Tibial nerve (tissue), 4 donors: ENCODE measurements around the gene OR51B2. TPM values are rescaled to one million over a fixed set of nuclear protein-coding genes. Genes with fewer than 3 reads are reported as not detected.
A peak's percentile ranks its signal among the peaks of the same experiment; 100 is the strongest.
"Not testable (repeated sequence)": the region's sequence is repeated elsewhere in the genome, so short reads cannot be mapped to it uniquely, and the experiment has no call there.

ENCODE experiments used
- DNase-seq, 2 donors: peaks; one replicate each; pipeline ENCODE4 v3.0.0-alpha.2; 2019; ENCODE audit warnings: low spot score in 2 of 2
- H3K27ac ChIP-seq, 4 donors: fragments of 200-600 bp; sonication (generic) in 3 of 4; one replicate each; pipeline ENCODE4 v1.5.1; 2017 to 2019; ENCODE audit warnings: mild to moderate bottlenecking in 1 of 4
- H3K27me3 ChIP-seq, 2 donors: fragments of 200-600 bp; sonication (generic) in 1 of 2; one replicate each; pipeline versions ENCODE4 v1.5.1 to v1.6.0; 2017 to 2019
- H3K36me3 ChIP-seq, 3 donors: fragments of 200-600 bp; sonication (generic); one replicate each; pipeline ENCODE4 v1.5.1; 2018 to 2019
- H3K4me1 ChIP-seq, 4 donors: fragments of 200-600 bp; sonication (generic) in 3 of 4; one replicate each; pipeline ENCODE4 v1.5.1; 2017 to 2019
- H3K4me3 ChIP-seq, 4 donors: fragments of 200-600 bp; sonication (generic) in 3 of 4; one replicate each; pipeline ENCODE4 v1.5.1; 2017 to 2019; ENCODE audit warnings: mild to moderate bottlenecking in 1 of 4, moderate library complexity in 1 of 4
- H3K9me3 ChIP-seq, 4 donors: fragments of 200-600 bp; sonication (generic) in 3 of 4; one replicate each; pipeline ENCODE4 v1.5.1; 2017 to 2019
- CTCF ChIP-seq, 5 experiments: fragments of 200-600 bp in 3 of 5; fragments of 450-650 bp in 2 of 5; sonication (generic) in 3 of 5; IDR thresholded peaks; one replicate each; pipeline ENCODE4 v1.5.1; 2016 to 2019; ENCODE audit warnings: antibody characterized with exemption in 5 of 5, mild to moderate bottlenecking in 3 of 5, moderate library complexity in 2 of 5
- EP300 ChIP-seq, 2 donors: sonication (generic); formaldehyde crosslinking; IDR thresholded peaks; one replicate each; pipeline ENCODE4 v1.6.1; 2017; ENCODE audit warnings: antibody characterized with exemption in 2 of 2, mild to moderate bottlenecking in 1 of 2
- POLR2A ChIP-seq, 2 donors: fragments of 450-650 bp; IDR thresholded peaks; one replicate each; pipeline ENCODE4 v1.6.1; 2017; ENCODE audit warnings: antibody characterized with exemption in 2 of 2, mild to moderate bottlenecking in 2 of 2, moderate library complexity in 2 of 2
- WGBS, 2 donors: methylation state at CpG; one replicate each; pipeline ENCODE4 v1.1.5; 2018; 5-methylcytosine and 5-hydroxymethylcytosine counted together
- total RNA-seq, 4 donors: library from RNA; depleted of rRNA; stranded (reverse); fragments of >200 nt; gene quantifications; one replicate each; pipeline ENCODE4 v1.1.0, GENCODE V29; 2016

The OR51B2 gene
- total RNA-seq, 4 donors from 2014 or later, result 0.63 TPM; not detected in 3

GRCh38 chr11:5298451-5298850 is 25.6 kb downstream of the OR51B2 start:
- no peak for DNase-seq
- H3K4me1 ChIP-seq, result no peaks in the 10 kb centered on the region
- H3K4me3 ChIP-seq, result no peak overlapping the region
- H3K9me3 ChIP-seq, result no peaks in the 10 kb centered on the region
- no peaks in the 10 kb centered on the region for H3K27me3 ChIP-seq
- no peaks in the 10 kb centered on the region for H3K36me3 ChIP-seq
- WGBS, 2 donors, result 45 to 100% methylated on average over 1 of the region's 1 CpG
- TF ChIP-seq EP300 (IDR thresholded peaks at IDR 0.05) (no peak), CTCF (IDR thresholded peaks at IDR 0.05) (no peak)
- no peak overlapping the region for H3K27ac ChIP-seq

- Histone ChIP-seq H3K4me3 (no peak overlapping the region), H3K9me3 (no peaks in the 10 kb centered on the region), H3K36me3 (no peaks in the 10 kb centered on the region), H3K27ac (no peak overlapping the region), H3K27me3 (no peaks in the 10 kb centered on the region), H3K4me1 (no peaks in the 10 kb centered on the region)
- WGBS, 2 donors, result 55 to 66% methylated on average over 4 of the region's 4 CpGs
- DNase-seq, result no peak
- TF ChIP-seq POLR2A (IDR thresholded peaks at IDR 0.05) (no peak), CTCF (IDR thresholded peaks at IDR 0.05) (no peak), EP300 (IDR thresholded peaks at IDR 0.05) (no peak)
These were observed 26.3 kb downstream of the OR51B2 start for GRCh38 chr11:5297721-5298323.

- not testable (repeated sequence) for H3K36me3 ChIP-seq, H3K4me1 ChIP-seq, DNase-seq, H3K27ac ChIP-seq, H3K4me3 ChIP-seq, H3K27me3 ChIP-seq, H3K9me3 ChIP-seq
- WGBS, 2 donors, result 94 to 95% methylated on average over 18 to 36 of the region's 41 CpGs
These were observed 29.6 kb downstream of the OR51B2 start for GRCh38 chr11:5294342-5294995.

- DNase-seq, result no peak
- WGBS, 2 donors, result 95% methylated on average over 8 of the region's 8 CpGs
- H3K9me3 ChIP-seq, result no peaks in the 10 kb centered on the region
These were observed 31.1 kb downstream of the OR51B2 start for GRCh38 chr11:5293028-5293427.

GRCh38 chr11:5291207-5291838 is 32.8 kb downstream of the OR51B2 start:
- no peaks in the 10 kb centered on the region for H3K9me3 ChIP-seq
- DNase-seq, result no peak
- no peak overlapping the region for H3K4me3 ChIP-seq
- H3K27me3 ChIP-seq, result no peaks in the 10 kb centered on the region
- no peaks in the 10 kb centered on the region for H3K4me1 ChIP-seq
- H3K27ac ChIP-seq, result no peak overlapping the region
- no peaks in the 10 kb centered on the region for H3K36me3 ChIP-seq
- TF ChIP-seq CTCF (IDR thresholded peaks at IDR 0.05) (peak in 1 of 5 experiments; percentile 11), EP300 (IDR thresholded peaks at IDR 0.05) (no peak), POLR2A (IDR thresholded peaks at IDR 0.05) (no peak)
- WGBS, 2 donors, result 84 to 95% methylated on average over 1 of the region's 1 CpG

More at GRCh38 chr11:5293028-5293427, 31.1 kb downstream of the OR51B2 start:
- TF ChIP-seq POLR2A (IDR thresholded peaks at IDR 0.05) (no peak), EP300 (IDR thresholded peaks at IDR 0.05) (no peak), CTCF (IDR thresholded peaks at IDR 0.05) (no peak)
- H3K4me3 ChIP-seq, result no peak overlapping the region
- H3K27me3 ChIP-seq, result no peaks in the 10 kb centered on the region
- H3K36me3 ChIP-seq, result no peaks in the 10 kb centered on the region
- no peaks in the 10 kb centered on the region for H3K4me1 ChIP-seq
- H3K27ac ChIP-seq, result no peak overlapping the region
